Measurements from ENCODE around the gene POC1A.
A peak's percentile ranks its signal among the peaks of the same experiment; 100 is the strongest.

The POC1A gene

DNA sequence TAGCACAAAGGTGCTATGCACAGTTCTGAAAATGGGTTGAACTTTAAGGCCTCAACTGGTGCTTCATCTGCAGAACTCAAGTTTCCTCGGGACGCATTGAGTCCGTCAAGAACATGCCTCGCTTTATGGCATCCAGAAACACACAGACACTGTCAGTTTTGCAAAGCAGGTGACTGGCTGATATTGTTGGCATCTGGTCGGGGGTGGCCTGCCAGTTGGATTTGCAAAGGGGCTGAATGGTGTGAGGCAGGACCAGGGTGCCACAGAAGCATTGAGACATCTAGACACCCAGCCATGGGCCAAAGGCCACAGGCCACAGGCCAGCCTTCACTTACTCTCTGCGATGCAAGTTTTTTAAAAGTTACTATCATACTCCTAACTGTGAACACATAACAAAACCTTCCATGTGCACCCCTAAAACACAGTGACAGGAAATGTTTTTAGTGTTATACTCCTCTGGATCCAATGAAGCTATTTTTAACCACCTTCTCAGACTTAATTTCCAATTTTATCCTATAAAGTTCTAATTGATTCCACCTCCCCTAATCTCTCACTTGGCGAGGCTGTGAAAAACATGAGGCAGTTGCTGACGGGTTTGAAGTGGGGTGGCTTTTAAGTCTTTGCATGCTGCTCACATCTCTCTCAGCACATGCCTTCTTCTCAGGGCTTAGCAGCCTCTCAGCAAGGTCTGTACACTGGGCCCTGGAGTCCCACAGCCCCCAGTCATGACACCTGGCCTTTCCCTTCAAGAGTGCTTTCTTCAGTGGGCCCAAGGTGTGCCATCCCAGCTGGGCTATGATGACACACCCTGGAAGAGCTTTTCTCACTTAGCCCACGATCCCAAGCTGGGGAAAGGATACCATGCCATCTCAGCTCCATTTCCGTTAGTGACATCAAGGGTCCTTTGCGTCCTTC lies 59.4 kb downstream of the POC1A start:
- TF ChIP-seq TEAD4 (IDR thresholded peaks at IDR 0.05) (no peak), YY1 (IDR thresholded peaks at IDR 0.05; ENCODE audit: low read depth) (no peak), FOXM1 (IDR thresholded peaks at IDR 0.05; ENCODE audit: borderline replicate concordance, low read depth) (no peak), EP300 (IDR thresholded peaks at IDR 0.05; ENCODE audit: borderline replicate concordance) (no peak), ZBTB7A (IDR thresholded peaks at IDR 0.05; ENCODE audit: low read depth) (no peak), CEBPB (IDR thresholded peaks at IDR 0.05) (no peak), TAF1 (IDR thresholded peaks at IDR 0.05; ENCODE audit: low read depth) (no peak), CREB1 (IDR thresholded peaks at IDR 0.05; ENCODE audit: low read depth) (no peak), NFIC (IDR thresholded peaks at IDR 0.05) (no peak), RAD21 (IDR thresholded peaks at IDR 0.05; ENCODE audit: low read depth) (no peak), TCF12 (IDR thresholded peaks at IDR 0.05; ENCODE audit: low read depth) (no peak), EGR1 (IDR thresholded peaks at IDR 0.05) (no peak)
- TF ChIP-seq, protein P1, sequence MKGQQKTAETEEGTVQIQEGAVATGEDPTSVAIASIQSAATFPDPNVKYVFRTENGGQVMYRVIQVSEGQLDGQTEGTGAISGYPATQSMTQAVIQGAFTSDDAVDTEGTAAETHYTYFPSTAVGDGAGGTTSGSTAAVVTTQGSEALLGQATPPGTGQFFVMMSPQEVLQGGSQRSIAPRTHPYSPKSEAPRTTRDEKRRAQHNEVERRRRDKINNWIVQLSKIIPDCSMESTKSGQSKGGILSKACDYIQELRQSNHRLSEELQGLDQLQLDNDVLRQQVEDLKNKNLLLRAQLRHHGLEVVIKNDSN (IDR thresholded peaks at IDR 0.05) = no peak
- TF ChIP-seq, protein P2, sequence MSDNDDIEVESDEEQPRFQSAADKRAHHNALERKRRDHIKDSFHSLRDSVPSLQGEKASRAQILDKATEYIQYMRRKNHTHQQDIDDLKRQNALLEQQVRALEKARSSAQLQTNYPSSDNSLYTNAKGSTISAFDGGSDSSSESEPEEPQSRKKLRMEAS (IDR thresholded peaks at IDR 0.05) = no peak

DNA sequence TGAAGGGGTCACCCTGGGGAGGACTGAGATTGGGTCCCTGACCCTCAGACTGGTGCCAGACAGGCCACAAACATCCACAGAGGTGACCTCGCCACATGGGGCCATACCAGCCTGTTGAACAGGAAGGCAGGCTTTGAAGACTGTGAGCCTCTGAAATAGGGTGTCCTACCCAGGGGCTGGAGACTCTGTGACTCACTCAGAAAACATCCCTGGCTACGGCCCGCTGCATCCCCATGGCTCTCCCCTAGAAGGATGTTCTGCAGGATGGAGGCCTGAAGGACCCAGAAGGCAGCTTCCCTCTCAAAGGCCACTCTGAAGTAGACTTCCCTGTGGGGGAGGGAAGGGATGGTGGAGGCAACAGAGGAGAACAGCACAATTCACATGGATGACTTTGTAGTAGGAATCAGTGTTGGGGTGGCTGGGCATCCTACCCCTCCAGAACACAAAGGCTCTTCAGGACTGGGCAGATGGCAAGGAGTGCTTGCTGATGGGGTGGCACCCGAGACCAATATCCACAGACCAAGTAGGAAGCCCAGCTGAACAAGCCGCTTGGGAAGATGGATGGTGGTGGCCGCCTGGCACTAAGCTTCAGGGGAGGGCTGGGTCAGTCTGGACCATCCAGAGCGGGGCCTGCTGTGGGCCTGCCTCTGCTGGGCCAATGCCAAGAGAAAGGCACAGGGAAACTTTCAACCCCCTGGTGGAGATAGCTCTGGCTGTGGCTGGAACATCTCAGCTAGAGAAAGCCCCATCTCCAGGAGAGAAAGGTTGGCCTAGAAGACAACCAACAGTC lies 60.3 kb downstream of the POC1A start:
- 0 out of 2 replicates have a peak, but pooled peaks have one; percentile 14 for TF ChIP-seq TEAD4 (IDR thresholded peaks at IDR 0.05)
- TF ChIP-seq EGR1 (IDR thresholded peaks at IDR 0.05) = no peak
- TF ChIP-seq, protein P2 (IDR thresholded peaks at IDR 0.05) = 0 out of 2 replicates have a peak, but pooled peaks have one; percentile 15

DNA sequence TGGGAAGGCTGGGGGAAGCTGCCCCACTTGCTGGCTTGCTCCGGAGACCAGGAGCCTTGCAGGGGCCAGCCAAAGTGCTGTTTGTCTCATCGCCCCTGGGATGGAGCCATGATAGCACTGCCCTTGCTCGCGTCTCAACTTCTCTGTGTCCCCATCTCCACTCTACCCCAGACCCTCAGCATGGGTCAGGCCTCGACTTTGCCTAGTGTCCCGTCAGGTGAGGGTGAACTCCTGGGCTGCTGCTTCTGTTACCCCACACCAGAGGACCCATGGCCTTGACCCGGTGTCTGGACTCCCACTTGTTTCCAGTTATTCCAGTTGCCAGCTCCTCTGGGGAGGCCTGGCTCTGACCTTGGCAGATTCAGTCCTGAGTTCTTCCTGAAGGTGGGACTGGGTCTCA lies 61.3 kb downstream of the POC1A start:
- no peak for TF ChIP-seq TEAD4 (IDR thresholded peaks at IDR 0.05)
- TF ChIP-seq TAF1 (IDR thresholded peaks at IDR 0.05; ENCODE audit: low read depth) = no peak
- TF ChIP-seq, protein P2 (IDR thresholded peaks at IDR 0.05) = no peak
- no peak for TF ChIP-seq EP300 (IDR thresholded peaks at IDR 0.05; ENCODE audit: borderline replicate concordance)
- no peak for TF ChIP-seq EGR1 (IDR thresholded peaks at IDR 0.05)
- TF ChIP-seq YY1 (IDR thresholded peaks at IDR 0.05; ENCODE audit: low read depth) = no peak
- TF ChIP-seq NFIC (IDR thresholded peaks at IDR 0.05) = no peak
- TF ChIP-seq CEBPB (IDR thresholded peaks at IDR 0.05) = no peak

DNA sequence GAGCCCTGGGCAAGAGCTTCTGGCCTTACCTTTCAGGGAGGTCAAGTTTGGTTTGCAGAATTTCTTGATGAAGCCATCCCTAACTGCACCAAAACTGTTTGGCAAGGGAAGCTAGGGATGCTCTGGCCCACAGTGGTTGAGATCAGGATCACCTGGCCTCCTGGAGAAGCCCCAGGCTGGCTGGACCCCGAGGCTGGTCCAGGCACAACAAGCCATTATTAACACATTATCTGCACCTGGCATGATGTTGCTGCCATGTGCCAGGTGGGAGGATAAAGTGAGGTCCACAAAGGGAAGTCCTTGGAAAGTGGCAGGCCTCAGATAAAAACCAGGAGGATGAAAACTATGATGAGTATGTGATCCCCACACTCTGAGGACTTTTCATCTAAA lies 62.0 kb downstream of the POC1A start:
- TF ChIP-seq TAF1 (IDR thresholded peaks at IDR 0.05; ENCODE audit: low read depth) = no peak
- TF ChIP-seq TEAD4 (IDR thresholded peaks at IDR 0.05) = no peak
- no peak for TF ChIP-seq CEBPB (IDR thresholded peaks at IDR 0.05)
- TF ChIP-seq, protein P2 (IDR thresholded peaks at IDR 0.05) = no peak
- TF ChIP-seq FOXM1 (IDR thresholded peaks at IDR 0.05; ENCODE audit: borderline replicate concordance, low read depth) = no peak
- TF ChIP-seq, protein P1 (IDR thresholded peaks at IDR 0.05) = no peak
- no peak for TF ChIP-seq NFIC (IDR thresholded peaks at IDR 0.05)
- TF ChIP-seq ZBTB7A (IDR thresholded peaks at IDR 0.05; ENCODE audit: low read depth) = no peak
- TF ChIP-seq TCF12 (IDR thresholded peaks at IDR 0.05; ENCODE audit: low read depth) = no peak
- TF ChIP-seq CREB1 (IDR thresholded peaks at IDR 0.05; ENCODE audit: low read depth) = no peak
- no peak for TF ChIP-seq YY1 (IDR thresholded peaks at IDR 0.05; ENCODE audit: low read depth)
- no peak for TF ChIP-seq RAD21 (IDR thresholded peaks at IDR 0.05; ENCODE audit: low read depth)
- no peak for TF ChIP-seq EGR1 (IDR thresholded peaks at IDR 0.05)
- TF ChIP-seq, protein P3, sequence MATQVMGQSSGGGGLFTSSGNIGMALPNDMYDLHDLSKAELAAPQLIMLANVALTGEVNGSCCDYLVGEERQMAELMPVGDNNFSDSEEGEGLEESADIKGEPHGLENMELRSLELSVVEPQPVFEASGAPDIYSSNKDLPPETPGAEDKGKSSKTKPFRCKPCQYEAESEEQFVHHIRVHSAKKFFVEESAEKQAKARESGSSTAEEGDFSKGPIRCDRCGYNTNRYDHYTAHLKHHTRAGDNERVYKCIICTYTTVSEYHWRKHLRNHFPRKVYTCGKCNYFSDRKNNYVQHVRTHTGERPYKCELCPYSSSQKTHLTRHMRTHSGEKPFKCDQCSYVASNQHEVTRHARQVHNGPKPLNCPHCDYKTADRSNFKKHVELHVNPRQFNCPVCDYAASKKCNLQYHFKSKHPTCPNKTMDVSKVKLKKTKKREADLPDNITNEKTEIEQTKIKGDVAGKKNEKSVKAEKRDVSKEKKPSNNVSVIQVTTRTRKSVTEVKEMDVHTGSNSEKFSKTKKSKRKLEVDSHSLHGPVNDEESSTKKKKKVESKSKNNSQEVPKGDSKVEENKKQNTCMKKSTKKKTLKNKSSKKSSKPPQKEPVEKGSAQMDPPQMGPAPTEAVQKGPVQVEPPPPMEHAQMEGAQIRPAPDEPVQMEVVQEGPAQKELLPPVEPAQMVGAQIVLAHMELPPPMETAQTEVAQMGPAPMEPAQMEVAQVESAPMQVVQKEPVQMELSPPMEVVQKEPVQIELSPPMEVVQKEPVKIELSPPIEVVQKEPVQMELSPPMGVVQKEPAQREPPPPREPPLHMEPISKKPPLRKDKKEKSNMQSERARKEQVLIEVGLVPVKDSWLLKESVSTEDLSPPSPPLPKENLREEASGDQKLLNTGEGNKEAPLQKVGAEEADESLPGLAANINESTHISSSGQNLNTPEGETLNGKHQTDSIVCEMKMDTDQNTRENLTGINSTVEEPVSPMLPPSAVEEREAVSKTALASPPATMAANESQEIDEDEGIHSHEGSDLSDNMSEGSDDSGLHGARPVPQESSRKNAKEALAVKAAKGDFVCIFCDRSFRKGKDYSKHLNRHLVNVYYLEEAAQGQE (IDR thresholded peaks at IDR 0.05; ENCODE audit: low read depth) = no peak
- no peak for TF ChIP-seq EP300 (IDR thresholded peaks at IDR 0.05; ENCODE audit: borderline replicate concordance)

DNA sequence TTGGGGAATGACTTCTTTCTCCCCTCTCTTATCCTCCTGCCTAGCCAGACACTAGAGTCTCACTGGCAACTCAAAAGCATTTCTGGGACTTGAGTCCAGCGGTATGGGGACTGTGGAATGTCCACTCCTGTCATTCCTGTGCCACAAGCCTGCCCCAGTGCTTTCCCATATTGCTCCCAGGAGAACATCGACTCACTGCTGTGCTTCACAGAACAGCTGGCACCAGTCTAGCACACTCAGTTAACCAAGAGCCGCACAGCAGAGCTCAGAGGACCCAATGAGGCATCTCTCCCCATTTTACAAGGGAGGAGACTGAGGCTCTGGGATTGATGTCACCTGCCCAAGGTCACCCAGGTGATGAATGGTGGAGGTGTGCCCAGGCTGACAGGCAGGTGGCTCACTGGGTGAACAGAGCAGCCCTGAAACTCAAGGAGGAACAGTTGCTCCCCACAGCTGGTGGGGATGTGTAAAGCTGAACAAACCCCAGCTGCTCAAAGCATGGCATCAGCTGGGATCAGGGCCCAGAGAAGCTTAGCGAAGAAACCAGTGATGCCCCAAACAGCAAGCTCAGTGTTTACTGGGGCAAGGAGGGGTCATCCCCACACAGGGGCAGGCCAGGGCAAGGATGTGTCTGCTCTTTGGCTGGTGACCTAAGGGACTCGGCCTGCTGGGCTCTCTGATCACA lies 62.5 kb downstream of the POC1A start:
- no peak for TF ChIP-seq NFIC (IDR thresholded peaks at IDR 0.05)
- no peak for TF ChIP-seq RAD21 (IDR thresholded peaks at IDR 0.05; ENCODE audit: low read depth)
- TF ChIP-seq TEAD4 (IDR thresholded peaks at IDR 0.05) = no peak
- no peak for TF ChIP-seq TAF1 (IDR thresholded peaks at IDR 0.05; ENCODE audit: low read depth)
- TF ChIP-seq, protein P3 (IDR thresholded peaks at IDR 0.05; ENCODE audit: low read depth) = no peak
- TF ChIP-seq EP300 (IDR thresholded peaks at IDR 0.05; ENCODE audit: borderline replicate concordance) = no peak
- TF ChIP-seq ZBTB7A (IDR thresholded peaks at IDR 0.05; ENCODE audit: low read depth) = no peak

Data from Ishikawa (cell line).